CMK (cell line): ENCODE data around the gene SNF8.

Experiments
- DNase-seq: peaks from one replicate; pipeline ENCODE4 v3.0.0-alpha.2; 2010; ENCODE audit warnings: low read depth

SNF8 gene

GRCh38 chr17:48883171-48883570 is 61.5 kb downstream of the SNF8 start:
- DNase-seq: no peak

GRCh38 chr17:48882272-48882671 is 62.4 kb downstream of the SNF8 start:
- DNase-seq: no peak
